K562 (cell line): ENCODE data around the gene LAMB1. TPM values are rescaled to one million over a fixed set of nuclear protein-coding genes. Genes with fewer than 3 reads are reported as not detected.

Experiments used
- ATAC-seq: fragments of 200-7000 bp; cut with Tn5 transposase; 3 replicates; pipeline ENCODE4 v1.9.1; 2020; ENCODE audit warnings: moderate library complexity
- BruUV-seq: library from RNA; stranded (reverse); fragments of 400-500 nt; replicated peaks from 2 replicates; lab custom pipeline; 2021; lab: Mats Ljungman, UMichigan
- CTCF ChIA-PET: fragments of 300-600 bp; formaldehyde crosslinking; extraction: SDS; loops from one replicate; lab custom pipeline; 2021; ENCODE audit warnings: low intra/inter-chr PET ratio; lab: Yijun Ruan, JAX
- POLR2A ChIA-PET: fragments of 300-600, 350-650 bp; sonication (Branson Sonifier 250); formaldehyde crosslinking; extraction: SDS; loops from one replicate; lab custom pipeline; 2021; ENCODE audit warnings: antibody characterized with exemption, inconsistent platforms; lab: Yijun Ruan, JAX
- DNase-seq, 4 experiments: peaks; one replicate each; pipeline versions ENCODE4 v3.0.0 to v3.0.0-alpha.2; 2011 to 2018; ENCODE audit warnings: low spot score in 3 of 4, mixed read lengths in 3 of 4; ENCODE audit errors: extremely low read depth in 1 of 4
- FAIRE-seq: peaks from 2 replicates; lab custom pipeline; 2011; peaks lifted over from hg19 to GRCh38; lab: Jason Lieb, UNC
- H2AFZ ChIP-seq: 2 replicates; pipeline ENCODE4 v1.6.0; 2011; ENCODE audit warnings: low read depth, low read length, control low read depth, inconsistent platforms
- H3K27ac ChIP-seq: fragments of 200-600 bp; 3 replicates; pipeline ENCODE4 v1.8.0; 2011; ENCODE audit warnings: low read depth, mild to moderate bottlenecking, control low read depth, inconsistent platforms, low read length, moderate library complexity, mixed read lengths; ENCODE audit errors: extremely low read depth
- H3K27me3 ChIP-seq, 2 experiments: fragments of 300-600 bp in 1 of 2; 2 replicates in 1 of 2; 3 replicates in 1 of 2; pipeline versions ENCODE4 v1.6.0 to v1.8.0; 2011; ENCODE audit warnings: inconsistent platforms in 2 of 2, low read length in 2 of 2, mild to moderate bottlenecking in 1 of 2, mixed read lengths in 1 of 2, moderate library complexity in 1 of 2; ENCODE audit not compliant: control insufficient read depth in 2 of 2, insufficient read depth in 2 of 2
- H3K36me3 ChIP-seq: fragments of 300-600 bp; 3 replicates; pipeline ENCODE4 v1.8.0; 2011; ENCODE audit warnings: mild to moderate bottlenecking, low read length, inconsistent platforms; ENCODE audit not compliant: control insufficient read depth, insufficient read depth
- H3K4me1 ChIP-seq, 2 experiments: fragments of 200-600 bp in 1 of 2; replicated peaks in 1 of 2; 2 replicates in 1 of 2; 3 replicates in 1 of 2; pipeline versions ENCODE4 v1.5.1 to v1.8.0; 2011; ENCODE audit warnings: inconsistent platforms in 2 of 2, low read length in 2 of 2, mild to moderate bottlenecking in 1 of 2, mixed read lengths in 1 of 2, moderate library complexity in 1 of 2; ENCODE audit not compliant: control insufficient read depth in 2 of 2, insufficient read depth in 2 of 2
- H3K4me2 ChIP-seq: 2 replicates; pipeline ENCODE4 v1.6.1; 2011; ENCODE audit warnings: low read length, control low read depth, inconsistent platforms, mixed read lengths; ENCODE audit not compliant: insufficient read depth
- H3K4me3 ChIP-seq: fragments of 200-600 bp; sonication (generic), shearing (Covaris generic); 2 replicates; pipeline ENCODE4 v1.5.1; 2016; ENCODE audit warnings: control low read depth, inconsistent platforms
- H3K79me2 ChIP-seq: fragments of 200-600 bp; 3 replicates; pipeline ENCODE4 v1.8.0; 2011; ENCODE audit warnings: low read length, inconsistent platforms; ENCODE audit not compliant: control insufficient read depth, insufficient read depth
- H3K9ac ChIP-seq, 2 experiments: 2 replicates each; pipeline versions ENCODE4 v1.6.0 to v1.6.1; 2011; ENCODE audit warnings: low read depth in 2 of 2, low read length in 2 of 2, control low read depth in 1 of 2, inconsistent platforms in 1 of 2, mild to moderate bottlenecking in 1 of 2, mixed read lengths in 1 of 2; ENCODE audit not compliant: insufficient read depth in 1 of 2
- H3K9me1 ChIP-seq: one replicate; pipeline ENCODE4 v1.6.0; 2011; ENCODE audit warnings: inconsistent platforms, mild to moderate bottlenecking, low read length, moderate library complexity; ENCODE audit not compliant: control insufficient read depth, insufficient read depth
- H3K9me3 ChIP-seq: replicated peaks from 2 replicates; pipeline ENCODE4 v1.5.1; 2011; ENCODE audit warnings: low read depth, low read length, inconsistent platforms; ENCODE audit not compliant: control insufficient read depth, insufficient read depth
- H4K20me1 ChIP-seq: replicated peaks from 2 replicates; pipeline ENCODE4 v1.6.1; 2011; ENCODE audit warnings: low read length, inconsistent platforms, mixed read lengths; ENCODE audit not compliant: control insufficient read depth, insufficient read depth
- C11orf30 ChIP-seq: fragments of 450-650 bp; IDR thresholded peaks from 2 replicates; pipeline ENCODE4 v1.6.1; 2016; ENCODE audit warnings: low read depth, mild to moderate bottlenecking
- FIP1L1 ChIP-seq: fragments of 200-400 bp; formaldehyde crosslinking; IDR thresholded peaks from 2 replicates; pipeline ENCODE4 v1.6.1; 2018; ENCODE audit warnings: mild to moderate bottlenecking, low read depth, low read length; ENCODE audit not compliant: poor library complexity, severe bottlenecking
- FOXK2 ChIP-seq, 2 experiments: fragments of 450-650 bp; IDR thresholded peaks in 1 of 2; conservative IDR thresholded peaks in 1 of 2; 2 replicates each; pipeline ENCODE4 v1.6.1; 2016; ENCODE audit warnings: low read depth in 2 of 2, mild to moderate bottlenecking in 1 of 2
- GABPB1 ChIP-seq: sonication (generic); formaldehyde crosslinking; IDR thresholded peaks from 2 replicates; pipeline ENCODE4 v1.8.0; 2022; ENCODE audit warnings: mild to moderate bottlenecking, missing genetic modification reagents
- JUND ChIP-seq, 2 experiments: IDR thresholded peaks; 2 replicates in 1 of 2; 3 replicates in 1 of 2; pipeline ENCODE4 v1.6.1; 2011; ENCODE audit warnings: borderline replicate concordance in 2 of 2, low read depth in 2 of 2, low read length in 2 of 2, improper control_type of control experiment in 1 of 2, missing biosample characterization in 1 of 2, missing genetic modification characterization in 1 of 2, missing genetic modification reagents in 1 of 2
- KHSRP ChIP-seq: fragments of 450-650 bp; IDR thresholded peaks from 2 replicates; pipeline ENCODE4 v1.6.1; 2017
- NFYB ChIP-seq: IDR thresholded peaks from 2 replicates; pipeline ENCODE4 v1.6.1; 2011; ENCODE audit warnings: mild to moderate bottlenecking, moderate library complexity; ENCODE audit not compliant: insufficient read length; ENCODE audit errors: extremely low read depth
- RCOR1 ChIP-seq, 2 experiments: IDR thresholded peaks; 2 replicates each; pipeline ENCODE4 v1.6.1; 2012; ENCODE audit warnings: low read depth in 2 of 2, low read length in 2 of 2, borderline replicate concordance in 1 of 2, improper control_type of control experiment in 1 of 2
- SNIP1 ChIP-seq: fragments of 450-650 bp; IDR thresholded peaks from 2 replicates; pipeline ENCODE4 v1.7.1; 2017; ENCODE audit warnings: low read depth, mild to moderate bottlenecking
- VEZF1 ChIP-seq: fragments of 200-800 bp; sonication (Bioruptor generic); IDR thresholded peaks from 2 replicates; pipeline ENCODE4 v1.6.1; 2017; ENCODE audit warnings: missing genetic modification characterization, missing compliant biosample characterization
- XRCC5 ChIP-seq: fragments of 200-400 bp; formaldehyde crosslinking; IDR thresholded peaks from 2 replicates; pipeline ENCODE4 v1.6.1; 2017; ENCODE audit warnings: low read depth, mild to moderate bottlenecking, low read length
- ZBTB9 ChIP-seq: fragments of 450-650 bp; formaldehyde crosslinking; IDR thresholded peaks from 2 replicates; pipeline ENCODE4 v1.4.0; 2020; ENCODE audit warnings: mild to moderate bottlenecking, moderate library complexity
- ZNF280B ChIP-seq: fragments of 250-450 bp; sonication (Bioruptor Pico); IDR thresholded peaks from 2 replicates; pipeline ENCODE4 v1.5.1; 2021; ENCODE audit warnings: mild to moderate bottlenecking
- WGBS: fragments of 100-300 bp; shearing (Covaris generic); methylation state at CpG from one replicate; pipeline ENCODE4 v1.1.6; 2016; ENCODE audit warnings: low coverage, mixed read lengths; ENCODE audit not compliant: insufficient coverage; ENCODE audit errors: missing lambda C conversion rate; 5-methylcytosine and 5-hydroxymethylcytosine counted together
- in situ Hi-C: fragments of 300-500 bp; cut with MboI; formaldehyde crosslinking; loops from 4 replicates; pipeline ENCODE4 v1.15.0; 2018; ENCODE audit warnings: inconsistent platforms, mixed read lengths
- intact Hi-C: fragments of 100-400 bp; cut with micrococcal nuclease; formaldehyde crosslinking; loops from 2 replicates; pipeline ENCODE4 v1.14.2; 2022
- polyA plus RNA-seq, 8 experiments: library from polyadenylated mRNA; depleted of rRNA in 4 of 8; stranded (reverse) in 5 of 8; unstranded in 3 of 8; fragments of >200 nt; fragmentation: Nextera tagmentation in 2 of 8; fragmentation: Illumina TruSeq in 1 of 8; extraction: Ambion mirVana in 2 of 8; extraction: Trizol in 1 of 8; gene quantifications; 2 replicates each; pipeline versions ENCODE4 v1.2.1 to v1.2.3, GENCODE V29; 2011 to 2014; ENCODE audit warnings: inconsistent platforms in 1 of 8, missing spikeins in 1 of 8
- total RNA-seq, 7 experiments: library from RNA; depleted of rRNA in 6 of 7; stranded (reverse); fragments of >200 nt in 6 of 7; fragmentation: Illumina TruSeq in 2 of 7; extraction: Trizol in 2 of 7; gene quantifications; 2 replicates each; pipeline versions ENCODE4 v1.2.1 to v1.2.3, GENCODE V29; 2011 to 2021; ENCODE audit warnings: low replicate concordance in 1 of 7

LAMB1 gene
- total and polyA plus RNA-seq, 9 of the 15 experiments (the other 6 are each of a cell fraction or from before 2014, with no cell fraction given): 6.0 to 17.7 (median 12.3) TPM

GRCh38 chr7:107874605-107875446 lies 128.1 kb downstream of the LAMB1 start (continued):
- TF ChIP-seq VEZF1 (CRISPR knock-in tag) (peak; percentile 29; the same call in 1 of the 2 replicates), FOXK2 (conservative IDR thresholded peaks at IDR 0.05 in 1 of 2, IDR thresholded peaks at IDR 0.05 in 1 of 2; ENCODE audit: low read depth in 2 of 2) (peak; percentile 50 to 55; a peak in 3 of 4 replicates)

- CTCF ChIA-PET: interaction anchor here (0.7 to 3.0 kb wide), 7 partner anchors 131 to 927 kb away, joined by 3 to 14 read pairs (median 3); partner anchors contain the start of gene CBLL1
- WGBS: 13% methylated on average over 2 of the region's 2 CpGs
- in situ Hi-C loops (loop anchor here (5.0 to 10.0 kb wide), 3 partner anchors 129 to 687 kb away; partner anchors contain the start of gene CBLL1), intact Hi-C loops (loop anchor here (1.0 to 10.0 kb wide), 6 partner anchors 97 to 1079 kb away; partner anchors contain the start of gene BCAP29)
- H3K9me1 ChIP-seq: no peaks in the 10 kb centered on the region
- no peak for ATAC-seq
- no peak overlapping the region for H2AFZ ChIP-seq
- no peaks in the 10 kb centered on the region for H3K79me2 ChIP-seq
- no peaks in the 10 kb centered on the region for H3K4me1 ChIP-seq
- H3K27me3 ChIP-seq: no peaks in the 10 kb centered on the region
- H4K20me1 ChIP-seq: no peaks in the 10 kb centered on the region
- POLR2A ChIA-PET: interaction anchor here (0.6 to 1.2 kb wide), 6 partner anchors 35 to 1043 kb away, joined by 3 to 9 read pairs (median 3); partner anchors contain the start of gene CBLL1
- FAIRE-seq: no peak
- H3K9me3 ChIP-seq: no peaks in the 10 kb centered on the region
- no TSS peak for BruUV-seq
- no peak overlapping the region for H3K4me3 ChIP-seq
- no peak for DNase-seq
- H3K9ac ChIP-seq: no peak overlapping the region
- no peak overlapping the region for H3K4me2 ChIP-seq
- no peaks in the 10 kb centered on the region for H3K36me3 ChIP-seq
- no peak overlapping the region for H3K27ac ChIP-seq
- TF ChIP-seq JUND (IDR thresholded peaks at IDR 0.05; ENCODE audit: borderline replicate concordance, low read depth, low read length) (no peak), JUND (tag; IDR thresholded peaks at IDR 0.05; ENCODE audit: borderline replicate concordance, low read depth, low read length) (no peak), FIP1L1 (no peak), NFYB (no peak), RCOR1 (IDR thresholded peaks at IDR 0.05; ENCODE audit: borderline replicate concordance in 1 of 2, low read depth in 2 of 2, low read length in 2 of 2) (no peak), ZNF280B (CRISPR knock-in tag) (no peak), GABPB1 (CRISPR knock-in tag) (no peak), ZBTB9 (CRISPR knock-in tag) (no peak), C11orf30 (no peak), KHSRP (no peak), SNIP1 (no peak), XRCC5 (no peak)
Measured at GRCh38 chr7:107874111-107874510, 128.8 kb downstream of the LAMB1 start.
